ENCODE measurements around the gene CLSTN2.

- TF ChIP-seq TAF1 (IDR thresholded peaks at IDR 0.05; ENCODE audit: low read depth, low read length) (no peak), POLR2AphosphoS5 (IDR thresholded peaks at IDR 0.05; ENCODE audit: low read depth, low read length) (no peak), POLR2A (IDR thresholded peaks at IDR 0.05; ENCODE audit: low read depth, low read length) (no peak), PAX5 (IDR thresholded peaks at IDR 0.05; ENCODE audit: insufficient read depth, low read length, severe bottlenecking) (no peak)
Measured at GRCh38 chr3:140160553-140160952, 225.6 kb downstream of the CLSTN2 start.
